Esophagus muscularis mucosa (tissue), 4 donors: Measurements from ENCODE around the gene HID1. TPM values are rescaled to one million over a fixed set of nuclear protein-coding genes. Genes with fewer than 3 reads are reported as not detected.
A peak's percentile ranks its signal among the peaks of the same experiment; 100 is the strongest.

ENCODE experiments used
- DNase-seq: peaks from one replicate; pipeline ENCODE4 v3.0.0-alpha.2; 2017; ENCODE audit errors: extremely low spot score
- H3K27ac ChIP-seq, 4 donors: fragments of 200-600 bp; sonication (generic); replicated peaks in 1 of 4; 1 replicate in 3 of 4; 2 replicates in 1 of 4; pipeline ENCODE4 v1.5.1; 2016 to 2019; ENCODE audit warnings: mild to moderate bottlenecking in 1 of 4
- H3K27me3 ChIP-seq, 4 donors: fragments of 200-600 bp; sonication (generic); one replicate each; pipeline versions ENCODE4 v1.5.1 to v1.6.0; 2016 to 2019
- H3K36me3 ChIP-seq, 4 donors: fragments of 200-600 bp; sonication (generic); one replicate each; pipeline ENCODE4 v1.5.1; 2016 to 2019
- H3K4me1 ChIP-seq, 4 donors: fragments of 200-600 bp; sonication (generic); one replicate each; pipeline ENCODE4 v1.5.1; 2016 to 2019
- H3K4me3 ChIP-seq, 4 donors: fragments of 200-600 bp; sonication (generic); 1 replicate in 2 of 4; 2 replicates in 2 of 4; pipeline ENCODE4 v1.5.1; 2016 to 2019; ENCODE audit warnings: mild to moderate bottlenecking in 4 of 4, moderate library complexity in 1 of 4
- H3K9me3 ChIP-seq, 4 donors: fragments of 200-600 bp; sonication (generic); 1 replicate in 3 of 4; 2 replicates in 1 of 4; pipeline ENCODE4 v1.5.1; 2016 to 2019
- CTCF ChIP-seq, 3 experiments: fragments of 200-600 bp in 2 of 3; fragments of 450-650 bp in 1 of 3; sonication (generic) in 2 of 3; IDR thresholded peaks; one replicate each; pipeline ENCODE4 v1.5.1; 2017 to 2019; ENCODE audit warnings: antibody characterized with exemption in 3 of 3, mild to moderate bottlenecking in 2 of 3, moderate library complexity in 1 of 3
- EP300 ChIP-seq: sonication (generic); formaldehyde crosslinking; IDR thresholded peaks from one replicate; pipeline ENCODE4 v1.6.1; 2017; ENCODE audit warnings: antibody characterized with exemption
- POLR2A ChIP-seq: fragments of 450-650 bp; IDR thresholded peaks from one replicate; pipeline ENCODE4 v1.6.1; 2017; ENCODE audit warnings: antibody characterized with exemption, moderate library complexity, mild to moderate bottlenecking, low read depth
- POLR2AphosphoS5 ChIP-seq, 2 donors: sonication (generic); formaldehyde crosslinking; IDR thresholded peaks; one replicate each; pipeline ENCODE4 v1.6.1; 2017; ENCODE audit warnings: antibody characterized with exemption in 2 of 2
- WGBS: methylation state at CpG from one replicate; pipeline ENCODE4 v1.1.5; 2018; 5-methylcytosine and 5-hydroxymethylcytosine counted together
- intact Hi-C: fragments of 100-400 bp; cut with DNase I; formaldehyde crosslinking; loops from one replicate; pipeline ENCODE4 v1.15.1; 2023
- total RNA-seq, 4 donors: library from RNA; depleted of rRNA; stranded (reverse); fragments of >200 nt; gene quantifications; one replicate each; pipeline versions ENCODE4 v1.1.0 to v1.2.1, GENCODE V29; 2016

Gene HID1
- total RNA-seq, 4 donors from 2014 or later: 4.5 to 17.1 (median 10.9) TPM

- H3K4me1 ChIP-seq: peaks cover 0 to 8% (median 4%) of the 10 kb centered on the region in 4 donors
- peaks cover 0 to 8% (median under 1%) of the 10 kb centered on the region in 4 donors for H3K36me3 ChIP-seq
- intact Hi-C loops: loop anchor here (5.0 kb wide), 1 partner anchor 52 kb away; the partner anchor contains the start of gene MRPL58
- no peak for TF ChIP-seq EP300
- no peak for TF ChIP-seq POLR2AphosphoS5 (IDR thresholded peaks at IDR 0.05)
- TF ChIP-seq CTCF (IDR thresholded peaks at IDR 0.05): no peak
- no peak for TF ChIP-seq POLR2A
- no peaks in the 10 kb centered on the region for H3K9me3 ChIP-seq
- DNase-seq: no peak
- H3K27ac ChIP-seq: no peak overlapping the region
- 57% methylated on average over 17 of the region's 19 CpGs for WGBS
- H3K27me3 ChIP-seq: peaks cover 0 to 7% (median 0%) of the 10 kb centered on the region in 4 donors
- no peak overlapping the region for H3K4me3 ChIP-seq
Observed at GRCh38 chr17:74960570-74961342, 11.8 kb downstream of the HID1 start.

GRCh38 chr17:74959826-74960515 lies 12.6 kb downstream of the HID1 start:
- no peak for DNase-seq
- Histone ChIP-seq H3K4me3 (no peak overlapping the region), H3K27ac (no peak overlapping the region), H3K27me3 (peaks cover 0 to 7% (median 0%) of the 10 kb centered on the region in 4 donors), H3K9me3 (no peaks in the 10 kb centered on the region), H3K4me1 (peaks cover 0 to 8% (median 4%) of the 10 kb centered on the region in 4 donors), H3K36me3 (peaks cover 0 to 8% (median 6%) of the 10 kb centered on the region in 4 donors)
- intact Hi-C loops: loop anchor here (5.0 to 10.0 kb wide), 3 partner anchors 38 to 165 kb away; partner anchors contain the start of genes MRPL58, OTOP2 and USH1G
- TF ChIP-seq POLR2A (no peak), EP300 (no peak), CTCF (IDR thresholded peaks at IDR 0.05) (no peak), POLR2AphosphoS5 (IDR thresholded peaks at IDR 0.05) (no peak)
- 65% methylated on average over 11 of the region's 14 CpGs for WGBS

GRCh38 chr17:74957935-74958740 lies 14.4 kb downstream of the HID1 start:
- Histone ChIP-seq H3K4me1 (peaks cover 0 to 8% (median 4%) of the 10 kb centered on the region in 4 donors), H3K27me3 (peaks cover 0 to 10% (median 0%) of the 10 kb centered on the region in 4 donors), H3K9me3 (no peaks in the 10 kb centered on the region), H3K4me3 (no peak overlapping the region), H3K36me3 (peaks cover 0 to 16% (median 14%) of the 10 kb centered on the region in 4 donors), H3K27ac (no peak overlapping the region)
- no peak for DNase-seq
- intact Hi-C loops: loop anchor here (5.0 to 10.0 kb wide), 2 partner anchors 36 to 163 kb away; partner anchors contain the start of genes OTOP2 and USH1G
- no peak for TF ChIP-seq POLR2AphosphoS5 (IDR thresholded peaks at IDR 0.05)
- TF ChIP-seq EP300: no peak
- no peak for TF ChIP-seq POLR2A
- peak; percentile 88 to 98 (median 90) for TF ChIP-seq CTCF (IDR thresholded peaks at IDR 0.05)
- WGBS: 23% methylated on average over 14 of the region's 33 CpGs

GRCh38 chr17:74956093-74956492 lies 16.5 kb downstream of the HID1 start:
- WGBS: 95% methylated on average over 4 of the region's 4 CpGs
- Histone ChIP-seq H3K36me3 (peaks cover 0 to 23% (median 17%) of the 10 kb centered on the region in 4 donors), H3K27ac (no peak overlapping the region), H3K4me3 (no peak overlapping the region), H3K27me3 (peaks cover 0 to 23% (median 0%) of the 10 kb centered on the region in 4 donors), H3K9me3 (no peaks in the 10 kb centered on the region), H3K4me1 (no peaks in the 10 kb centered on the region)
- intact Hi-C loops: loop anchor here (5.0 to 10.0 kb wide), 2 partner anchors 34 to 161 kb away; partner anchors contain the start of genes OTOP2 and USH1G
- TF ChIP-seq POLR2A (no peak), EP300 (no peak), POLR2AphosphoS5 (IDR thresholded peaks at IDR 0.05) (no peak), CTCF (IDR thresholded peaks at IDR 0.05) (no peak)
- no peak for DNase-seq
